Tibial nerve (tissue), 4 donors: Measurements from ENCODE around the gene CNNM4. TPM values are rescaled to one million over a fixed set of nuclear protein-coding genes. Genes with fewer than 3 reads are reported as not detected.
A peak's percentile ranks its signal among the peaks of the same experiment; 100 is the strongest.

ENCODE experiments used
- DNase-seq, 2 donors: peaks; one replicate each; pipeline ENCODE4 v3.0.0-alpha.2; 2019; ENCODE audit warnings: low spot score in 2 of 2
- H3K27ac ChIP-seq, 4 donors: fragments of 200-600 bp; sonication (generic) in 3 of 4; one replicate each; pipeline ENCODE4 v1.5.1; 2017 to 2019; ENCODE audit warnings: mild to moderate bottlenecking in 1 of 4
- H3K27me3 ChIP-seq, 2 donors: fragments of 200-600 bp; sonication (generic) in 1 of 2; one replicate each; pipeline versions ENCODE4 v1.5.1 to v1.6.0; 2017 to 2019
- H3K36me3 ChIP-seq, 3 donors: fragments of 200-600 bp; sonication (generic); one replicate each; pipeline ENCODE4 v1.5.1; 2018 to 2019
- H3K4me1 ChIP-seq, 4 donors: fragments of 200-600 bp; sonication (generic) in 3 of 4; one replicate each; pipeline ENCODE4 v1.5.1; 2017 to 2019
- H3K4me3 ChIP-seq, 4 donors: fragments of 200-600 bp; sonication (generic) in 3 of 4; one replicate each; pipeline ENCODE4 v1.5.1; 2017 to 2019; ENCODE audit warnings: mild to moderate bottlenecking in 1 of 4, moderate library complexity in 1 of 4
- H3K9me3 ChIP-seq, 4 donors: fragments of 200-600 bp; sonication (generic) in 3 of 4; one replicate each; pipeline ENCODE4 v1.5.1; 2017 to 2019
- CTCF ChIP-seq, 5 experiments: fragments of 200-600 bp in 3 of 5; fragments of 450-650 bp in 2 of 5; sonication (generic) in 3 of 5; IDR thresholded peaks; one replicate each; pipeline ENCODE4 v1.5.1; 2016 to 2019; ENCODE audit warnings: antibody characterized with exemption in 5 of 5, mild to moderate bottlenecking in 3 of 5, moderate library complexity in 2 of 5
- EP300 ChIP-seq, 2 donors: sonication (generic); formaldehyde crosslinking; IDR thresholded peaks; one replicate each; pipeline ENCODE4 v1.6.1; 2017; ENCODE audit warnings: antibody characterized with exemption in 2 of 2, mild to moderate bottlenecking in 1 of 2
- POLR2A ChIP-seq, 2 donors: fragments of 450-650 bp; IDR thresholded peaks; one replicate each; pipeline ENCODE4 v1.6.1; 2017; ENCODE audit warnings: antibody characterized with exemption in 2 of 2, mild to moderate bottlenecking in 2 of 2, moderate library complexity in 2 of 2
- whole genome bisulfite sequencing, 2 donors: methylation state at CpG; one replicate each; pipeline ENCODE4 v1.1.5; 2018; 5-methylcytosine and 5-hydroxymethylcytosine counted together
- total RNA-seq, 4 donors: library from RNA; depleted of rRNA; stranded (reverse); fragments of >200 nt; gene quantifications; one replicate each; pipeline ENCODE4 v1.1.0, GENCODE V29; 2016

Gene CNNM4
- 10 to 100 TPM in 1 of 4 donors, 1 to 10 TPM in 3; 6.3 to 10.2 (median 7.9) TPM for total RNA-seq

GRCh38 chr2:96760036-96760985, at the start of gene CNNM4:
Gene CNNM4 (plus strand): TSS chr2:96760902. CDS start chr2:96761000, 98 bp downstream.
- peak; percentile 87 to 89 for DNase-seq
- peaks cover 0 to 55% (median 44%) of the 10 kb centered on the region in 4 donors for H3K4me1 ChIP-seq
- peak within 1 kb of the TSS; percentile 67 to 85 (median 76) for H3K4me3 ChIP-seq
- H3K36me3 ChIP-seq: no peaks in the 10 kb centered on the region
- H3K27ac ChIP-seq: peak within 1 kb of the TSS; percentile 76 to 95 (median 88)
- no peaks in the 10 kb centered on the region for H3K27me3 ChIP-seq
- no peaks in the 10 kb centered on the region for H3K9me3 ChIP-seq
- peak in 1 of 5 experiments; percentile 18 for TF ChIP-seq CTCF (IDR thresholded peaks at IDR 0.05)
- peak; percentile 63 to 75 for TF ChIP-seq EP300 (IDR thresholded peaks at IDR 0.05)
- peak; percentile 69 to 76 for TF ChIP-seq POLR2A (IDR thresholded peaks at IDR 0.05)
- 10% methylated on average over 24 to 25 of the region's 62 CpGs for WGBS, 2 donors

- no peak for DNase-seq
- Histone ChIP-seq H3K4me3 (no peak overlapping the region), H3K27me3 (no peaks in the 10 kb centered on the region), H3K27ac (peak overlapping the region in 2 of 4 donors; percentile 49 to 53), H3K36me3 (peaks cover 7 to 96% (median 22%) of the 10 kb centered on the region in 3 donors), H3K9me3 (no peaks in the 10 kb centered on the region), H3K4me1 (no peaks in the 10 kb centered on the region)
- WGBS, 2 donors: 41 to 58% methylated on average over 3 of the region's 3 CpGs
- TF ChIP-seq CTCF (IDR thresholded peaks at IDR 0.05) (no peak), EP300 (IDR thresholded peaks at IDR 0.05) (no peak), POLR2A (IDR thresholded peaks at IDR 0.05) (no peak)
Observed at GRCh38 chr2:96710985-96711384, 49.7 kb upstream of the CNNM4 start.

GRCh38 chr2:96715658-96716057, 45.0 kb upstream of the CNNM4 start:
- H3K4me3 ChIP-seq: no peak overlapping the region
- H3K27ac ChIP-seq: no peak overlapping the region
- DNase-seq: no peak
- H3K4me1 ChIP-seq: no peaks in the 10 kb centered on the region
- H3K36me3 ChIP-seq: peaks cover 0 to 94% (median 4%) of the 10 kb centered on the region in 3 donors
- WGBS, 2 donors: 85 to 86% methylated on average over 5 of the region's 5 CpGs
- TF ChIP-seq POLR2A (IDR thresholded peaks at IDR 0.05) (no peak), EP300 (IDR thresholded peaks at IDR 0.05) (no peak), CTCF (IDR thresholded peaks at IDR 0.05) (no peak)
- no peaks in the 10 kb centered on the region for H3K9me3 ChIP-seq
- H3K27me3 ChIP-seq: no peaks in the 10 kb centered on the region

GRCh38 chr2:96716388-96716787, 44.3 kb upstream of the CNNM4 start:
- peaks cover 0 to 94% (median 0%) of the 10 kb centered on the region in 3 donors for H3K36me3 ChIP-seq
- H3K27me3 ChIP-seq: no peaks in the 10 kb centered on the region
- H3K27ac ChIP-seq: no peak overlapping the region
- no peaks in the 10 kb centered on the region for H3K9me3 ChIP-seq
- TF ChIP-seq CTCF (IDR thresholded peaks at IDR 0.05) (no peak), POLR2A (IDR thresholded peaks at IDR 0.05) (no peak), EP300 (IDR thresholded peaks at IDR 0.05) (no peak)
- H3K4me1 ChIP-seq: no peaks in the 10 kb centered on the region
- DNase-seq: no peak
- no peak overlapping the region for H3K4me3 ChIP-seq

- no peak for DNase-seq
- Histone ChIP-seq H3K27ac (no peak overlapping the region), H3K4me1 (no peaks in the 10 kb centered on the region), H3K27me3 (no peaks in the 10 kb centered on the region), H3K4me3 (no peak overlapping the region), H3K36me3 (peaks cover 0 to 95% (median 0%) of the 10 kb centered on the region in 3 donors), H3K9me3 (no peaks in the 10 kb centered on the region)
- WGBS, 2 donors: 85 to 93% methylated on average over 4 of the region's 4 CpGs
- TF ChIP-seq CTCF (IDR thresholded peaks at IDR 0.05) (no peak), EP300 (IDR thresholded peaks at IDR 0.05) (no peak), POLR2A (IDR thresholded peaks at IDR 0.05) (no peak)
Observed at GRCh38 chr2:96726131-96726530, 34.6 kb upstream of the CNNM4 start.
